HG03469 (cell line): ENCODE measurements around the gene PCCB.
A peak's percentile ranks its signal among the peaks of the same experiment; 100 is the strongest.
"Not testable (repeated sequence)": the region's sequence is repeated elsewhere in the genome, so short reads cannot be mapped to it uniquely, and the experiment has no call there.

Source experiments
- ATAC-seq: cut with Tn5 transposase; IDR thresholded peaks from one replicate; pipeline ENCODE4 v1.9.1; 2021; ENCODE audit warnings: mild to moderate bottlenecking, moderate library complexity, moderate number of reproducible peaks; ENCODE audit not compliant: unreplicated experiment

PCCB gene

GRCh38 chr3:136250059-136250902 is at the start of gene PCCB:
PCCB (plus strand) TSS chr3:136250340; CDS start chr3:136250376, 36 bp downstream.
- peak; percentile 94 for ATAC-seq

DNA sequence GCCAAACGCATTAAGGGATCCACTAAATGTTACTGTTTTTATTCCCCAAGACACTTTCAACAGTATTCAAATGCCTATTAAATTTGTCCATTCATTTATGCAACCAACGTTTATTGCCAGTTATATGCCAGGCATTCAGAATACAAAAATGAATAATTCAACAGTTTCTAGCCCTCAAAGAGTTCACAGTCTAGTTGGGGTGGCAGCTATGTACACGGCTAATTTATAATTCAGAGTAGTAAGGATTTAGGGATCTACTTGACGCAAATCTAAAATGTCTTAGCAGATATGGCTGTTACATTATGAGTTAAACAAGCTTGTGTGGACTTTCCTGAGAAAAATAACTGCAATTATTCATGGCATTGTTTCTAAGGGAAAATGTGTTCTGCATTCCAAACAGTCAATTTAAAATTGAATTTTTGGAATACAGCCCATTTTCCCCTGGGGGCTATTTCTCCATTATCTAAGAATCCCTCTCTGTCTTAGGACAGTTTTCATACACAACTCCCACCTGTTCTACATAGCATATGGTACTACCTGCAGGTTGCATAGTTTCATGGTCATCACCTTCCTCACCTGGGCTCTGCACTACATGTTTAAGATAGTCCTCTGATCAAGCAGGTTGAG is 42.5 kb upstream of the PCCB start:
- no peak for ATAC-seq

GRCh38 chr3:136209921-136210320 is 40.2 kb upstream of the PCCB start:
- ATAC-seq, result no peak

DNA sequence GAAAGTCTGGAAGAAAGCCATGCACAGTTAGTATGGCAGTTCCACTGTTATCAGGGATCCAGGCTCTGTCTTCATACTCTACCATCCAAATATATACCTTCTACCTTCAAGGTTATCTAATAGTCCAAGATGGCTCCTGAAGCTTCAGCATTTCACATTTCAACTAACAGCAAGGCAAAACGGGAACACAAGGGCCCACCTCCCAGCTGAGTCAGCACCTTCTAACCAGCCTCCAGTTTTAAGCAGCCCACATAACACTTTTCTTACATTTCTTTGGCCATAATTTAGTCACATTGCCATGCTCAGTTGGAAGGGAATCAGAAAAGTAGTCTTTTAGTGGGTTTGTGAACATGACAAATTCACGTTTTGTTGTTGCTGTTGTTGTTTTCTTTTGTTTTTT is 38.6 kb upstream of the PCCB start:
- no peak for ATAC-seq

- not testable (repeated sequence) for ATAC-seq
Measured at GRCh38 chr3:136222746-136223145, 27.4 kb upstream of the PCCB start.

GRCh38 chr3:136232413-136232812 is 17.7 kb upstream of the PCCB start:
- ATAC-seq, result no peak

- no peak for ATAC-seq
Measured at GRCh38 chr3:136235545-136235944, 14.6 kb upstream of the PCCB start.

DNA sequence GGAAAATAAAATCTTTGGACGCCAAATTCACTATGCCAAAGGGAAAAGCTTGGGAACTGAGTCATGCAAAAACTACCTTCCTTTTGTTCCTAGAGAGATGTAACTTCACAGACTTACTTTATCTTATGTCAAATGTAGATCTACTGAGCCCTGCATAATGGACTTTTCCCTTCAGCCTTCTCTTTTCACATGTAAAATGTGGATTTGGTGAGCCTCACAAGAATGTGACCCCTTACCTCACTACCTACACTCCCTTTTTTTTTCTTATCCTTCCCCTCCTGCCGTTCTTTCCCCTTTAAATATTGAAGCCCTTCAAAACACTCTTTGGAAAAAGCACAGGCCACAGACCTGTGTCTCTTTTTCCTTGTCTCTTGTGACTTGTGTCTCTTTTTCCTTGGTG is 14.0 kb upstream of the PCCB start:
- no peak for ATAC-seq

- no peak for ATAC-seq
Measured at GRCh38 chr3:136237103-136237502, 13.0 kb upstream of the PCCB start.

DNA sequence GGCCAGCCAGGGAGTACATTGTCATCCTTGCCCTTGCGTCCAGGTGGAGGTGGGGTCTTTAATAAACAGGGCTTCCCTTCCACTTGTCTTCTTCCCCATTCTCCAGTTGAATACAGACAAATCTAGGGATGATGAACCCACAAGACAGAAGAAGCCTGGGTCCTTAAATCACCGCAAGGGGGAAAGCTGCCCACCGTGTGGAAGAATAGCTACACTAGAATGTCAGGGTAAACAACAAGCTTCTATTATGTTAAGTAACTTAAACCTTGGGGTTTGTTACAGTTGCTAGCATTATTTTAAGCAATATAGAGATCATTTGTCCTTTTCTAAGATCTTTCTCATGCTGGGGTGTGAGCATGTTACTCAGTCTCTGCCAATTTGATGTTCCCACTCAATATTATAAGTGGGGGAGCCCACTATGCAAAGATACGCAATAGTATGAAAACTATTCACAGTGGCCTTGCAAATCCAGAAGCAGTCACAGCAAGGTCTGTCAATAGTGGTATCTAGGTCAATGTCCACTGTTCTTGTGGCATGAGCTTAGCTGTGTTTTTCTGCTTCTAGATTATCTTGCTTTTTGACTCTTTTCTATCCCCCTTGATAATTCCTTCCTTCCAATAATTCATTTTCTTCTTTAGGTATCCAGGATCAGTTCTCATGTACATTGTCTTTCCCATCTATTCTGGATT is 12.0 kb upstream of the PCCB start:
- ATAC-seq, result no peak

- ATAC-seq, result no peak
Measured at GRCh38 chr3:136239094-136239493, 11.0 kb upstream of the PCCB start.

DNA sequence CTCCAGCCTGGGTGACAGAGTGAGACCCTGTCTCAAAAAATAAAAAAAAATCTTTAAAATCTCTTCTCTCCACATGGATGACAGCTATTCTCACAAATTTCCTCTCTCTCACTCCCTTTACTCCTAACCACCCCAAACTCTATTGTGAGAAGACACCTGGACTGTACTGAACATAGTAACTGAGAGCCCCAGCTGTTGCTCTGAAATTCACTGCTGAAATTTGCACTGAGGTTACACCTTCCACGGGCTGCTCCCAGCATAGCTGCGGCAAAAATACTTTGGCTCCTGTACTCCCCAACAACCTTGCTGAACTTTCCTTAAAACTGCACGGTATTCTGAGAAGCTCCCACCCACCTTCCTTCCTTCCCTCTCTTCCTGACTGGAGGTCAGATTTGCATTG is 4.4 kb upstream of the PCCB start:
- no peak for ATAC-seq

DNA sequence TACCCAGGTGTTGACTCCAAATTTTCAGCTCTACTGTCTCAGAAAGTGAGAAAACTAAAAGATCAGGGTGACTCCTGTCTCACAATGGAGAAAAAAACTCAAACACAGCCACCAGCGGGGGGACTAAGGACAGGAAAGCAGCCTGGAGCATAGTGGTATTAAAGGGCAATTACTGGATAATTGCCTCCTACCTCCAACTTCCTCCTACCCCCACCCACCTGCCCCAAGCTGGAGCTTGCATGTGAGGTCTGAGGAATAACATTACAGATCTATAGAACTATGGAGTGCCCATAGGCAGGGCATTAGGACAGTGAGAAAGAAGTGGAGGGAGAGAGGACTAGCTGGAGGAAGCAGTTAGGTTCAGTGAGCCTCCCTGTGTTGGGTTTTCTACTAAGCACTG is 2.7 kb upstream of the PCCB start:
- no peak for ATAC-seq

DNA sequence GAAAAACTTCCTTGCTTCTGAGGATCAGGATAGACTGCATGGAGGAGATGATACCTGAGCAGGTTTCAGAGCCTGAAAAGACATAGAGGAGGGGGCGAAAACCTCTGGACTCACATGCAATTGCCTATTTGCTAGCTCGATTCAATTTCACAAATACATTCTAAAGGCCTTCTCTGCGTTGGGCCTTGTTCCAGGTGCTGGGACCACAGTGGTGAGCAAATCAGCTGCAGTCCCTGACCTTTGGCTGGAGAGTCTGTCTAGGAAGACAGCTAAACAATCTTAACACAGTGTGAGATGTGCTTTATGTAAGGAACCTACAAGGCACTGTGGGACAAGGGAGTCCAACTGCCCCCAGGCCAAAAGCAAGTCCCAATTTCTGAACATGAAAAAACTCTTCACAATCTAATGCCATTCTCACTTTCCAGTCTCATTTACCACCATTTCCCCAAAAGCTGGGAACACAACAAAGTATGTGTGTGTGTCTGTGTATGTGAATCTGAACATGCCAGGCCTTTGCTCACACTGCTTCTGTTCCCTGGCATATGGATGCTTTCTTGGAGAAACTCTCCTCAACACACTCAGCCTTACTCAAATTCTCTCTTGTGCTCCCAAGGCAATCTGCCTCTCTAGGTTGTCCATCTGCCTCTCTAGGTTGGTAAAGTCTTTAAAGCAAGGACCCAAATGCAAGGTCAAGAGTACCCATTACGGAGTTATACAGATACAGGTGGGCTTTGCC is 2.1 kb upstream of the PCCB start:
- ATAC-seq, result no peak

- no peak for ATAC-seq
Measured at GRCh38 chr3:136249091-136249490, 1.0 kb upstream of the PCCB start.

GRCh38 chr3:136249593-136249992 is 547 bp upstream of the PCCB start:
- ATAC-seq, result no peak

- no peak for ATAC-seq
Measured at GRCh38 chr3:136250903-136251460, 842 bp downstream of the PCCB start.

GRCh38 chr3:136251511-136251910 is 1.4 kb downstream of the PCCB start:
- no peak for ATAC-seq

- no peak for ATAC-seq
Measured at GRCh38 chr3:136255672-136256406, 5.7 kb downstream of the PCCB start.

DNA sequence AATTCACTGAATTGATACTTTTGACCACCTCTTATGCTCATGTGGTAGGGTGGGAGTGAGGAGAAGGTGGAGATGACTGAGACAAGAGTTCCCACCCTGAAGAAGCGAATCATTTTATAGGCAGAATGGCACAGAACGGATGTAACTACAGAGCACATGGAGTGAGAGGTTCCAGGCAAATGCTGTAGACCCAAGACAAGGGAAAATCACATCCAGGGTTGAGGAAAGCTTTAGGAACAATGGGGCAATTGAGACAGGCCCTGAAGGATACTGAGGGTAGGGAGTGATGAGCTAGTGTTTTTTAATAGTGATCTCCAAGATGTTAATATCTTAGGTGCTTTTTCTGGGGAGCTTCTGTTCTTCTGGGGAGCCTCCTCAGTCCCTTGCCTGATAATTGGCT is 8.1 kb downstream of the PCCB start:
- no peak for ATAC-seq
